Activated CD8-positive, alpha-beta memory T cell treated with anti-CD3 and anti-CD28 coated beads, Interleukin-2, amount 50 U/mL, for 1 hour (primary cell): ENCODE data around the gene CAPZA3.
"Not testable (repeated sequence)": the region's sequence is repeated elsewhere in the genome, so short reads cannot be mapped to it uniquely, and the experiment has no call there.

Experiments used
- DNase-seq: peaks from one replicate; pipeline ENCODE4 v3.0.0-alpha.2; 2020; ENCODE audit errors: extremely low read depth

Gene CAPZA3

GRCh38 chr12:18753481-18754123 is 15.7 kb downstream of the CAPZA3 start:
- DNase-seq = no peak

- DNase-seq = no peak
Measured at GRCh38 chr12:18754124-18754707, 16.3 kb downstream of the CAPZA3 start.

- no peak for DNase-seq
Measured at GRCh38 chr12:18755341-18755740, 17.4 kb downstream of the CAPZA3 start.

- not testable (repeated sequence) for DNase-seq
Measured at GRCh38 chr12:18766479-18766878, 28.6 kb downstream of the CAPZA3 start.

GRCh38 chr12:18782827-18783226 is 44.9 kb downstream of the CAPZA3 start:
- DNase-seq = no peak

- not testable (repeated sequence) for DNase-seq
Measured at GRCh38 chr12:18785465-18785864, 47.5 kb downstream of the CAPZA3 start.
